Muscle of leg (tissue), 11 donors: ENCODE measurements around the gene MYO1D. TPM values are rescaled to one million over a fixed set of nuclear protein-coding genes. Genes with fewer than 3 reads are reported as not detected.
"Not testable (repeated sequence)": the region's sequence is repeated elsewhere in the genome, so short reads cannot be mapped to it uniquely, and the experiment has no call there.

Experiments
- DNase-seq: peaks from one replicate; pipeline ENCODE4 v3.0.0; 2013
- H3K27ac ChIP-seq: one replicate; pipeline ENCODE4 v1.5.1; 2013; ENCODE audit warnings: mild to moderate bottlenecking, low read length, control low read depth
- H3K27me3 ChIP-seq: one replicate; pipeline ENCODE4 v1.6.1; 2013; ENCODE audit warnings: low read length; ENCODE audit not compliant: control insufficient read depth, insufficient read depth
- H3K36me3 ChIP-seq: one replicate; pipeline ENCODE4 v1.6.1; 2013; ENCODE audit warnings: low read length; ENCODE audit not compliant: control insufficient read depth, insufficient read depth
- H3K4me1 ChIP-seq: one replicate; pipeline ENCODE4 v1.6.1; 2013; ENCODE audit warnings: low read length; ENCODE audit not compliant: control insufficient read depth, insufficient read depth
- H3K4me3 ChIP-seq: one replicate; pipeline ENCODE4 v1.5.1; 2013; ENCODE audit warnings: low read length, control low read depth
- H3K9me3 ChIP-seq: replicated peaks from 2 replicates; pipeline ENCODE4 v1.6.1; 2013; ENCODE audit warnings: low read depth, low read length; ENCODE audit not compliant: control insufficient read depth
- WGBS: methylation state at CpG from one replicate; pipeline ENCODE4 v1.1.5; 2013; ENCODE audit warnings: missing lambda C conversion rate; ENCODE audit not compliant: insufficient coverage; 5-methylcytosine and 5-hydroxymethylcytosine counted together
- polyA plus RNA-seq, 8 donors: library from polyadenylated mRNA; unstranded; fragments of 120-200 nt; gene quantifications; one replicate each; pipeline versions ENCODE4 v1.2.1 to v1.2.3, GENCODE V29; 2013; ENCODE audit warnings: inconsistent platforms in 1 of 8, low replicate concordance in 1 of 8; ENCODE audit not compliant: insufficient read length in 8 of 8, insufficient read depth in 1 of 8
- total RNA-seq: library from RNA; stranded (reverse); fragments of 120-200 nt; gene quantifications from one replicate; pipeline ENCODE4 v1.2.4, GENCODE V29; 2013

MYO1D gene
- total and polyA plus RNA-seq, 9 donors: 4.2 to 10.2 (median 5.4) TPM

GRCh38 chr17:32822996-32823395 lies 53.9 kb downstream of the MYO1D start:
- no CpG with 5 or more reads among the region's 2 CpGs for WGBS
- H3K36me3 ChIP-seq: no peaks in the 10 kb centered on the region
- no peak overlapping the region for H3K4me3 ChIP-seq
- no peaks in the 10 kb centered on the region for H3K9me3 ChIP-seq
- H3K4me1 ChIP-seq: no peaks in the 10 kb centered on the region
- DNase-seq: peak; percentile 4
- peaks cover 5% of the 10 kb centered on the region for H3K27me3 ChIP-seq
- H3K27ac ChIP-seq: no peak overlapping the region

- WGBS: under 1% methylated on average over 45 of the region's 82 CpGs
- H3K4me1 ChIP-seq, H3K9me3 ChIP-seq, H3K27ac ChIP-seq, H3K4me3 ChIP-seq, H3K27me3 ChIP-seq, H3K36me3 ChIP-seq: not testable (repeated sequence)
- DNase-seq: peak; percentile 9
Observed at GRCh38 chr17:32821987-32822934, 54.7 kb downstream of the MYO1D start.

GRCh38 chr17:32820440-32820839 lies 56.5 kb downstream of the MYO1D start:
- H3K9me3 ChIP-seq: no peaks in the 10 kb centered on the region
- DNase-seq: no peak
- WGBS: no CpG with 5 or more reads among the region's 2 CpGs
- no peaks in the 10 kb centered on the region for H3K36me3 ChIP-seq
- H3K4me1 ChIP-seq: no peaks in the 10 kb centered on the region
- peaks cover 5% of the 10 kb centered on the region for H3K27me3 ChIP-seq
- H3K4me3 ChIP-seq: no peak overlapping the region
- H3K27ac ChIP-seq: no peak overlapping the region

GRCh38 chr17:32819787-32820186 lies 57.1 kb downstream of the MYO1D start:
- H3K4me3 ChIP-seq: no peak overlapping the region
- H3K9me3 ChIP-seq: no peaks in the 10 kb centered on the region
- H3K27ac ChIP-seq: no peak overlapping the region
- no peaks in the 10 kb centered on the region for H3K4me1 ChIP-seq
- H3K36me3 ChIP-seq: no peaks in the 10 kb centered on the region
- DNase-seq: no peak
- 78% methylated on average over 1 of the region's 2 CpGs for WGBS
- peaks cover 5% of the 10 kb centered on the region for H3K27me3 ChIP-seq

- Histone ChIP-seq H3K27ac (no peak overlapping the region), H3K36me3 (no peaks in the 10 kb centered on the region), H3K9me3 (no peaks in the 10 kb centered on the region), H3K4me1 (no peaks in the 10 kb centered on the region), H3K27me3 (peaks cover 2% of the 10 kb centered on the region), H3K4me3 (no peak overlapping the region)
- DNase-seq: peak; percentile 56
- 30% methylated on average over 2 of the region's 4 CpGs for WGBS
Observed at GRCh38 chr17:32819035-32819434, 57.9 kb downstream of the MYO1D start.

GRCh38 chr17:32815460-32815859 lies 61.5 kb downstream of the MYO1D start:
- 79% methylated on average over 2 of the region's 3 CpGs for WGBS
- Histone ChIP-seq H3K27ac (no peak overlapping the region), H3K9me3 (no peaks in the 10 kb centered on the region), H3K36me3 (no peaks in the 10 kb centered on the region), H3K4me1 (no peaks in the 10 kb centered on the region), H3K4me3 (no peak overlapping the region), H3K27me3 (no peaks in the 10 kb centered on the region)
- no peak for DNase-seq

GRCh38 chr17:32814836-32815235 lies 62.1 kb downstream of the MYO1D start:
- WGBS: no CpG with 5 or more reads among the region's 7 CpGs

GRCh38 chr17:32813021-32813420 lies 63.9 kb downstream of the MYO1D start:
- 57% methylated on average over 2 of the region's 3 CpGs for WGBS
- DNase-seq: no peak

More at GRCh38 chr17:32814836-32815235, 62.1 kb downstream of the MYO1D start:
- Histone ChIP-seq H3K9me3 (no peaks in the 10 kb centered on the region), H3K4me1 (no peaks in the 10 kb centered on the region), H3K36me3 (no peaks in the 10 kb centered on the region), H3K27me3 (no peaks in the 10 kb centered on the region), H3K27ac (no peak overlapping the region), H3K4me3 (no peak overlapping the region)
- DNase-seq: no peak

GRCh38 chr17:32810690-32811089 lies 66.2 kb downstream of the MYO1D start:
- Histone ChIP-seq H3K36me3 (no peaks in the 10 kb centered on the region), H3K9me3 (no peaks in the 10 kb centered on the region), H3K4me1 (no peaks in the 10 kb centered on the region), H3K4me3 (no peak overlapping the region), H3K27me3 (peaks cover 2% of the 10 kb centered on the region), H3K27ac (no peak overlapping the region)
- 44% methylated on average over 1 of the region's 5 CpGs for WGBS
- DNase-seq: no peak

More at GRCh38 chr17:32813021-32813420, 63.9 kb downstream of the MYO1D start:
- H3K27me3 ChIP-seq: no peaks in the 10 kb centered on the region
- H3K4me3 ChIP-seq: no peak overlapping the region
- H3K36me3 ChIP-seq: no peaks in the 10 kb centered on the region
- H3K27ac ChIP-seq: no peak overlapping the region
- no peaks in the 10 kb centered on the region for H3K9me3 ChIP-seq
- H3K4me1 ChIP-seq: no peaks in the 10 kb centered on the region

GRCh38 chr17:32807577-32807976 lies 69.3 kb downstream of the MYO1D start:
- Histone ChIP-seq H3K9me3 (no peaks in the 10 kb centered on the region), H3K4me3 (no peak overlapping the region), H3K27ac (no peak overlapping the region), H3K4me1 (no peaks in the 10 kb centered on the region), H3K36me3 (no peaks in the 10 kb centered on the region), H3K27me3 (peaks cover 2% of the 10 kb centered on the region)
- WGBS: no CpG with 5 or more reads among the region's 3 CpGs
- DNase-seq: no peak
